Mammary epithelial cell (primary cell): Measurements from ENCODE around the gene NRG3.

Experiments used
- CTCF ChIP-seq, 2 donors: IDR thresholded peaks in 1 of 2; conservative IDR thresholded peaks in 1 of 2; 2 replicates each; pipeline ENCODE4 v1.5.1; 2011 to 2012; ENCODE audit warnings: inconsistent platforms in 2 of 2, low read length in 2 of 2, mild to moderate bottlenecking in 2 of 2, control low read depth in 1 of 2, low read depth in 1 of 2; ENCODE audit not compliant: insufficient read depth in 1 of 2; ENCODE audit errors: extremely low read depth in 1 of 2
- EZH2 ChIP-seq: IDR thresholded peaks from 2 replicates; pipeline ENCODE4 v1.6.1; 2012; ENCODE audit warnings: low read length, inconsistent platforms, borderline replicate concordance

GRCh38 chr10:82736305-82736704 lies 861.3 kb downstream of the NRG3 start:
- TF ChIP-seq CTCF (conservative IDR thresholded peaks at IDR 0.05 in 1 of 2, IDR thresholded peaks at IDR 0.05 in 1 of 2; ENCODE audit: extremely low read depth in 1 of 2, insufficient read depth in 1 of 2, low read depth in 1 of 2, low read length in 2 of 2): no peak
- no peak for TF ChIP-seq EZH2
